ENCODE data around the gene PROX2.

PROX2 gene, protein sequence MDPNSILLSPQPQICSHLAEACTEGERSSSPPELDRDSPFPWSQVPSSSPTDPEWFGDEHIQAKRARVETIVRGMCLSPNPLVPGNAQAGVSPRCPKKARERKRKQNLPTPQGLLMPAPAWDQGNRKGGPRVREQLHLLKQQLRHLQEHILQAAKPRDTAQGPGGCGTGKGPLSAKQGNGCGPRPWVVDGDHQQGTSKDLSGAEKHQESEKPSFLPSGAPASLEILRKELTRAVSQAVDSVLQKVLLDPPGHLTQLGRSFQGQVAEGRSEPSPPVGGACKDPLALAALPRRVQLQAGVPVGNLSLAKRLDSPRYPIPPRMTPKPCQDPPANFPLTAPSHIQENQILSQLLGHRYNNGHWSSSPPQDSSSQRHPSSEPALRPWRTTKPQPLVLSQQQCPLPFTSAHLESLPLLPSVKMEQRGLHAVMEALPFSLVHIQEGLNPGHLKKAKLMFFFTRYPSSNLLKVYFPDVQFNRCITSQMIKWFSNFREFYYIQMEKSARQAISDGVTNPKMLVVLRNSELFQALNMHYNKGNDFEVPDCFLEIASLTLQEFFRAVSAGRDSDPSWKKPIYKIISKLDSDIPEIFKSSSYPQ

DNA sequence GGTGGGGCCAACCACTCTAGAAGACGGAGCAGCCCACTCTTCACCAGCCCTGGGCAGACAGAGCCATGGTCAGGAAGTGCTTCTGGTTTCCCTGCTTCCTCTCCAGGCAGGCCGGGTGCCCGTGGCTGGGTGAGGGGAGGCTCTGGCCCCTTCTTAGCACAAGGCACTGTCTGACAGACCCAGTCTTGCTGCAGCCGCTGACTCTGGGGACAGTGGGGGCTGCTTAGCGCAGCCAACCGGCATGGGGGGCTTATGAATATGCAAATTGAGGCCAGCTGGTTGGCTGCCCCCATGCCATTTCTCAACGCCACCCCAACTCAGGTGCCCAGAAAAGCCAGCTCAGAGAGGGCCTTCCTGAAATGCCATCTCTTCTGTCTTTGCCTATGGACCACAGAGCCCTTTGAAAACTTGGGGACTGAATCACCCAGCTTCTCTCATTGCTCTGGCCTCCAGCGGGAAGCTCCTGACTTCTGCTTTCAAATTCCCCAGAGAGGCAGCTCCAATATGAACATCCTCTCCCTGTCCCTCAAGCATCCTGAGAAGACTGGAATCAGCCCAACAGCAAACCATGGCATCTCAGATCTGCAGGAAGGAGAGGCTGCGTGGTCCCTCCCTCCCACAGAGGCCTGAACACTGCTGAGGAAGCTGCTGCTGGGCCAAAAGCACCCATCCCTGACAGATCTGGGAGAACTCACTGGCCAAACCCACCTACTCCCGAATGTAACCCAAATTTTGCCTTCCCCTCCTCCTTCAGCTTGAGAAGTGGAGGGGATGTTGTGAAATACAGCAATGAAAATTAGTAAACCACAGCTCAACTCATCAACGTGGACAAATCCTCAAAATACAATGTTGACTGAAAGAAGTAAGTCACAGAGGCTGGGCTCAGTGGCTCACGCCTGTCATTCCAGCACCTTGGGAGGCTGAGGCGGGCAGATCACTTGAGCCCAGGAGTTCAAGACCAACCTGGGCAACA is at the start of gene PROX2:
Gene PROX2 (minus strand): TSS at position 205 of the 973 bp plus-strand sequence. CDS start 12,311 bp downstream, outside the sequence.
- DNase-seq, result peak; percentile 54

GRCh38 chr14:74924061-74924460 is 48.1 kb upstream of the PROX2 start:
- DNase-seq, result no peak

- peak; percentile 81 for DNase-seq
Measured at GRCh38 chr14:74922752-74923401, 46.9 kb upstream of the PROX2 start, which contains the start of gene RPS6KL1. TSS of gene RPS6KL1 (minus strand) at chr14:74923260. CDS start at chr14:74921541, 1,719 bp downstream.

DNA sequence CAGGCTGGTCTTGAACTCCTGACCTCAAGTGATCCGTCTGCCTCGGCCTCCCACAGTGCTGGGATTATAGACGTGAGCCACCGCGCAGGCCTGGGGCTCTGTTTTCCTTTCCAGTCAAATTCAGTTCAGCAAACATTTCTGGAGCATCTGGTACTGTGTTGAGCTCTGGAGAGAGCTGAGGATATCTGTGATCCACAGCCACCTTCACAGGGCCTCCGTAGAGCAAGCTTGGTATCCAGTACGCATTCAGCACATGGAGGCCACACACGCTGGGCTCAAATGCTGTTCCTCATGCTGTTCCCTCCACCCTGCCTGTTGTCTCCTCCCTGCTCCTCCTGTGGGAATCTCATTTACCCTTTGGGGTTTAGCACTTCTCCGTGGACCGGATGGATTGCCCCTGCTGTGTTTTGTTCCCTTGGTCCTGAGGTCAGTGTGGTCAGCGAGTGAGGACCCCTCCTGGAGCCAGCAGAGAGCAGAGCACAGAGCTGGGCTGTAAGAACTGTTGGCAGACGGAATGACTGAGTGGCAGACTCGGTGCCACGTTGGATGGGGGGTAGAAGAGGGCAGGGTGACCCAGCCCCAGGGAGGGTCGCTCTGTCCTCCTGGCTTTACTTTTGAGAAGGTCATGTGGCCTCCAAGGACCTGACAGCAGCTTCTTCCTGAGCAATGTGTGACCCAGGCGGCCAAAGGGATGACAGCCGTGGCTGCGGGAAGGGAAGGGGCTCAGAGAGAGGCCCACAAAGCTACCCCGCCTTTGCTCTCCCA is 46.2 kb upstream of the PROX2 start:
- no peak for DNase-seq

GRCh38 chr14:74921053-74921620 is 45.2 kb upstream of the PROX2 start:
- no peak for DNase-seq

DNA sequence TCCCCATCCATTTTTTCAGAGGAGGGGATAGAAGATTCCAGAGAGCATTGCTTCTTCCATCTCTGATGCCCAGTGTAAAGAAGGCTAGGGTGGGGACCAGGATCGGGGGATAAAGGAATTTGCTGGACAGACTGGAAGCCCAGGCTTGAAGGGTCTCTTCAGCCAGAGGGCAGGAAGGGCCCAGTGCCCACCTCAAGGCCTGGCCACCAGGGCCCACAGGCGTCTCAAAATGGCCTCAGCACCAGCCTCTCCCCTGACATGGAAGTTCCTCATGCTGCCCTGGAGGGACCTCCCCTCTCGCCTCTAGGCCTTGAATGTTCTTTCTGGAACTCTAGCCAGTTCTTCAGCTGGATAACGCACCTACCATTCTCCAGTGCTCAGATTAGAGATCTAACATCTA is 44.3 kb upstream of the PROX2 start:
- no peak for DNase-seq

DNA sequence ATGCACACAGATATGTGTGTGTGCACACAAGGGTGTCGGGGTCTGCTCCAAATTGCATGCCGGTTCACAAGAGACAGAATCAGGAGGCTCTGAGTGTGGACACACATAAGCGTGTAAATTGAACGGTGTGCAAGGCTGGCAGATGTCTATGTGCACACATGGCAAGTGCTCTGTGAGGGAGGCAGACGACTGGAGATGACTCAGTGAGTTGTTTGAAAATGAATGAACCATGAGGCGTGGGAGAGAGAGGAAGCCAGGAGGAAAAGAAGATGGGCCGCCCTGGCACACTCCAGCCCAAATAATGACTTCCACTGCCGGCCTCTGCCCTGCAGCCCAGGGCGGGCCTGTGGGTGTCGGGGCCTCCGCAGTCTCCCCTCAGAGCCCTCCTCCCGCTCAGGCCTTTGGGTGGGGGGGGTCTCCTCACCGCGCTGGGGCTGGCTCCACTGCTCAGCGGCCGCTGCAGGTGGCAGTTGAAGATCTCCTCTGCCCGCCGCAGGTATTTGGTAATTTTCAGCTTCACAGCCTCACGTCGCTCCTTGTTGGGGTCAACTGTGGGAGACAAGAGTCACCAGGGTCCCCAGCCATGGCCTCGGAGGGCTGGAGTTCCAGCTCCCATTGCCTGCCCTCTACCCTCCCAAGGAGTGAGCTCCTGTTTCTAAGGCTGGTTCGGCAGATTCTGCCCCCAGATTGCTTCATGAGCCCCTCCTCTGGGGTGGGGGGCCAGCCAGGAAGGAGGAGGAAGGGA is 43.6 kb upstream of the PROX2 start:
- no peak for DNase-seq

DNA sequence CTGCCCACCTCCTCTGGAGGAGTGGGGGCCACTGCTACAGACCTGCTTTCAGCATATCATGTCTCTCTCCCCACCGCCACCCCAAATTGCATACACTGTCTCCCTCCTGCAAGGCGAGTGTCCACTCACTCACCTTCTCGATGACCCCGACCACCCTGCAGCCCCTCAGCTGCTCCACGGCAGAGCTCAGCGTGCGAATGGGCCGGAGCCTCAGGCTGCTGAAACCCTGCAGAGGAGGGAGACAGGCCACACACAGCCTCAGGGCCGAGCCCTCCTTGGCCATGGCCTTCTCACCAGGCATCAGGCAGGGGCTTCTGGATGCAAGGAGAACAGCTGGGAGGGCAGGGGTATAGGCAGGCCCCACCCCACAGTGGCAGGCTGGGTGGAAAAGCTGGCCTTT is 42.4 kb upstream of the PROX2 start:
- no peak for DNase-seq

GRCh38 chr14:74917646-74918081 is 41.7 kb upstream of the PROX2 start:
- DNase-seq, result no peak

- no peak for DNase-seq
Measured at GRCh38 chr14:74917178-74917543, 41.2 kb upstream of the PROX2 start.

- no peak for DNase-seq
Measured at GRCh38 chr14:74915826-74916225, 39.9 kb upstream of the PROX2 start.

- DNase-seq, result no peak
Measured at GRCh38 chr14:74915426-74915825, 39.5 kb upstream of the PROX2 start.

GRCh38 chr14:74913986-74914573 is 38.1 kb upstream of the PROX2 start:
- no peak for DNase-seq

DNA sequence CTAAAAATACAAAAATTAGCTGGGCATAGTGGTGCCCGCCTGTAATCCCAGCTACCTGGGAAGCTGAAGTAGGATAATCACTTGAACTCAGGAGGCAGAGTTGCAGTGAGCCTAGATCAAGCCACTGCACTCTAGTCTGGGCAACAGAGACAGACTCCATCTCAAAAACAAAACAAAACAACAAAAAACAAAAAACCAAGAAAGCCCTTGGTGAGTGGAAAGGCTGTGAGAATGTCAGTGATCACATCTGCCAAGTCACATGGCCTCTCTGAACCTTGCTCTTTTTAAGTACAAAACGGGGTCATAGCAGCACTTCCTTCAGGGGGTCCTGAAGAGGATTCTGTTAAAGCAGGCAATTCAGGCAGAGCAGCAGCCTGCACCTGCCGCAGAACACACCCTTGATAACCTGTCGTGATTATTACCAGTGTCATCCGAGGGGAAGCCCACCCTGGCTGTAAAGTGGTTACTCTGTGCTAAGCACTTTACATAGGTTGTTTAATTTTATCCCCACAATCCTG is 37.5 kb upstream of the PROX2 start:
- no peak for DNase-seq

- no peak for DNase-seq
Measured at GRCh38 chr14:74912801-74913200, 36.9 kb upstream of the PROX2 start.

DNA sequence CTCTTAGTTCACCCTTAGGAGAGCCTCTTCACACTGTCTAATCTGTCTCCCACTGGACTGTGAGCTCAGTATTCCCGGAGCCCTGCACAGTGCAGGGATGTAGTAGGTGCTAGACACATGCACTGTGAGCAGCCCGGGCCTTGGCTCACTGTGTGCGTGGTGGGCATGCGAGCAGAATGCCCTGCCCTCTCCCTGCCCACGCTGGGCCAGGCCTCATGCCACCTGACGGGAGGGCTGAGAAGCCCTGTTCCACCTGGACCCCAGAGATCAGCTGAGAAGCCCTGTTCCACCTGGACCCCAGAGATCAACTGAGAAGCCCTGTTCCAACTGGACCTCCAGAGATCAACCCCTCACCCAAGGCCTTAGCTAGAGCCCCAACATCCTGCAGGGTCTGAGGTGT is 36.2 kb upstream of the PROX2 start:
- no peak for DNase-seq

DNA sequence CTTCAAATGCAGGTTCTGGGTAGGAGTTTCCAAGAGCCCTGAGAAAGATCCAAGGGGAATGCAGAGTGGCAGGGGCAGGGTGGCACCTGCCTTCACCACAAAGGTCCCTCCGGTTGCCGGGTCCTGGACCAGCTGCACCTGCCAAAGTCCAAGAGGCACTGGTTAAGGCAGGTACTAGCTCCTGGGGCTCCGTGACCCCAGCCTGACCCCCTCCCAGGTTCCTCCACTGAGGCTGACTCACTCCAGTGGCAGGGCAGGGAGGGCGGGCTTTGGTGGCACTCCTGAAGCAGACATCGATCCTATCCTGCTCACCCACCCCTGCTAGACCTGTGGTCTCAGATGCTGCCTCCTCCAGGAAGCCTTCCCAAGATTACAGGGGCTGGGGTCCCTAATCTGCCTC is 35.8 kb upstream of the PROX2 start:
- no peak for DNase-seq

DNA sequence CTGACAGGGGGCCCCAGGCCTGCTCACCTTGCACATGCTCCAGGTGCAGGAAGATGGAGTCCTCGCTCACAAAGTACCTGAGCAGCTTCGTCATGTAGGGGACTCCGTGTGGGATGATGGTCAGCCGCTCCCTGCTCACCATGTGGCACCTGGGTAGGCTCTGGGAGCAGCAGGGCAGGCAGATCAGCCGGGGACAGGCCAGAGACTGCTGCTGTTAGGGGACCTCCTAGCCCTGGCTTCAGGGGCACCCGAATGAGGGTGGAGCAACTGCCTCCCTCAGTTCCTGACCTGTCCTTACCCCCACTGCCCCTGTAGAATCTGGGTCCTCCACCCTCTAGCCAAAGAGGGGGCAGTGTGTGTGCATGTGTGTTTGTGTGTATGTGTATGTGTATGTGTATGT is 35.3 kb upstream of the PROX2 start:
- no peak for DNase-seq

DNA sequence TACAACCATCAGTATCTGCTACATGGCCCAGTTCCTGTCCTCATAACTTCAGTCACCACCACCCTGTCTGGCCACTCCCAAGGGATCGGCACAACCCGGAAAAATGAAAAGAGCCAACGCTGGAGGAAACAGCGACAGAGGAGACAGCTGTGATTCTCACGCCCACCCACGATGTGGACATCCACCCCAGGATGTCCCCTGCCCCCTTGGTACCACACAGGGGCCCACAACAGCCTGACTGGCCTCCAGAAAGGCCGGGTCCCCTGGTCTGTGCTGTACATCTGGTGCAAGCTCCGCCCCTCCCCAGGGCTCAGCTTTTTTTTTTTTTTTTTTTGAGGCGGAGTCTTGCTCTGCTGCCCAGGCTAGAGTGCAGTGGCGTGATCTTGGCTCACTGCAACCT is 34.6 kb upstream of the PROX2 start:
- no peak for DNase-seq

DNA sequence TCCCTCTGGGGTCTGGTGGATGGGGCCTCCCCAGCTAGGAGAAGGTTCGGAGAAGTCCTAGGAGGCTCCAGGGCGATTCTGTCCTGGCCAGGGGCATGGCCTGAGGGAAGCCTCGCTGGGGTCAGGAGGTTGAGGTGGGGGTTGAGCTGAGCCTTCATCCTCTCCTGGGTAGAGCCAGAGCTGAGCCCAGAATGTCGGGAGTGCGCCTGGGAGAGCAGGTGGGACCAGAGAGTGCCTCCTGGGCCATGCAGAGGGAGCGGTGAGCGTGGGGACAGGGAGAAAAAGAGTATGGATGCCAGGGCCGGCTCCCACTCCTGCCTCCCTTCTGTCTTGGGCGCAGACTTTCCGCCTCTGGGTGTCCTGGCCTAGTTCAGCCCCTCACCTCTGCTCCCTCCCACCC is 34.0 kb upstream of the PROX2 start:
- DNase-seq, result no peak
